Measurements from ENCODE around the gene DCP2.

Gene DCP2

DNA sequence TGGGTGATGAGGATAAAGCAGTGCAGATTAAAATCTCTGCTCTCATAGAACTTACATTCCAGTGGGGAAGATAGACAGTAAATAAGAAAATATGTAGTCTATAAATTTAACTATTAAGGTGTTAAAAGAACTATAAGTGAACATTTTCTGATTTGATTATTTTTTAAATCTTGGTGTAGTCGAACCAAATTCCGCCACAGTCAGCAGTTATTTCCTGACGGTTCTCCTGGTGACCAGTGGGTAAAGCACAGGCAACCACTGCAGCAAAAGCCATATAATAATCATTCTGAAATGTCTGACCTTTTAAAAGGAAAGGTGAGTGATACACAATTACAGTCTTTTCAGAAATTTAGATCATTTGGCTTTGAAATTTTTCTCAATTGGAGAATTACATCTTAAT, 27.2 kb downstream of the DCP2 start:
- TF ChIP-seq CREB1 (IDR thresholded peaks at IDR 0.05; ENCODE audit: low read depth) (no peak), RAD21 (IDR thresholded peaks at IDR 0.05; ENCODE audit: low read depth) (no peak), TAF1 (IDR thresholded peaks at IDR 0.05; ENCODE audit: low read depth) (no peak), TEAD4 (IDR thresholded peaks at IDR 0.05) (no peak)
- TF ChIP-seq, protein P1, sequence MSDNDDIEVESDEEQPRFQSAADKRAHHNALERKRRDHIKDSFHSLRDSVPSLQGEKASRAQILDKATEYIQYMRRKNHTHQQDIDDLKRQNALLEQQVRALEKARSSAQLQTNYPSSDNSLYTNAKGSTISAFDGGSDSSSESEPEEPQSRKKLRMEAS (IDR thresholded peaks at IDR 0.05): no peak

DNA sequence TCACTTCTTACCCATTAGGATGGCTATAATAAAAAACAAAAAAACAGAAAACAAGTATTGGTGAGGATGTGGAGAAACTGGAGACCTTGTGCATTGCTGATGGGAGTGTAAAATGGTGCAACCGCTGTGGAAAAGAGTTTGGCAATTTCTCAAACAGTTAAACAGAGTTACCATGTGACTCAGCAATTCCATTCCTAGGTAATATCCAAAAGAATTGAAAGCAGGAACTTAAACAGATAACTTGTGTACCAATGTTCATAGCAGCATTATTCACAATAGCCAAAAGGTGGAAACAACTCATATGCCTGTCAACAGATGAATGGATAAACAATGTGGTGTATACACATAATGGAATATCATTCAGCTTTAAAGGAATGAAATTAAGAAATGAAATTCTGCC, 28.9 kb downstream of the DCP2 start:
- no peak for TF ChIP-seq RAD21 (IDR thresholded peaks at IDR 0.05; ENCODE audit: low read depth)
- TF ChIP-seq FOXM1 (IDR thresholded peaks at IDR 0.05; ENCODE audit: borderline replicate concordance, low read depth): no peak
- no peak for TF ChIP-seq TAF1 (IDR thresholded peaks at IDR 0.05; ENCODE audit: low read depth)
- no peak for TF ChIP-seq TCF12 (IDR thresholded peaks at IDR 0.05; ENCODE audit: low read depth)
- TF ChIP-seq, protein P2, sequence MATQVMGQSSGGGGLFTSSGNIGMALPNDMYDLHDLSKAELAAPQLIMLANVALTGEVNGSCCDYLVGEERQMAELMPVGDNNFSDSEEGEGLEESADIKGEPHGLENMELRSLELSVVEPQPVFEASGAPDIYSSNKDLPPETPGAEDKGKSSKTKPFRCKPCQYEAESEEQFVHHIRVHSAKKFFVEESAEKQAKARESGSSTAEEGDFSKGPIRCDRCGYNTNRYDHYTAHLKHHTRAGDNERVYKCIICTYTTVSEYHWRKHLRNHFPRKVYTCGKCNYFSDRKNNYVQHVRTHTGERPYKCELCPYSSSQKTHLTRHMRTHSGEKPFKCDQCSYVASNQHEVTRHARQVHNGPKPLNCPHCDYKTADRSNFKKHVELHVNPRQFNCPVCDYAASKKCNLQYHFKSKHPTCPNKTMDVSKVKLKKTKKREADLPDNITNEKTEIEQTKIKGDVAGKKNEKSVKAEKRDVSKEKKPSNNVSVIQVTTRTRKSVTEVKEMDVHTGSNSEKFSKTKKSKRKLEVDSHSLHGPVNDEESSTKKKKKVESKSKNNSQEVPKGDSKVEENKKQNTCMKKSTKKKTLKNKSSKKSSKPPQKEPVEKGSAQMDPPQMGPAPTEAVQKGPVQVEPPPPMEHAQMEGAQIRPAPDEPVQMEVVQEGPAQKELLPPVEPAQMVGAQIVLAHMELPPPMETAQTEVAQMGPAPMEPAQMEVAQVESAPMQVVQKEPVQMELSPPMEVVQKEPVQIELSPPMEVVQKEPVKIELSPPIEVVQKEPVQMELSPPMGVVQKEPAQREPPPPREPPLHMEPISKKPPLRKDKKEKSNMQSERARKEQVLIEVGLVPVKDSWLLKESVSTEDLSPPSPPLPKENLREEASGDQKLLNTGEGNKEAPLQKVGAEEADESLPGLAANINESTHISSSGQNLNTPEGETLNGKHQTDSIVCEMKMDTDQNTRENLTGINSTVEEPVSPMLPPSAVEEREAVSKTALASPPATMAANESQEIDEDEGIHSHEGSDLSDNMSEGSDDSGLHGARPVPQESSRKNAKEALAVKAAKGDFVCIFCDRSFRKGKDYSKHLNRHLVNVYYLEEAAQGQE (IDR thresholded peaks at IDR 0.05; ENCODE audit: low read depth): no peak
- no peak for TF ChIP-seq CEBPB (IDR thresholded peaks at IDR 0.05)
- TF ChIP-seq EGR1 (IDR thresholded peaks at IDR 0.05): no peak
- TF ChIP-seq, protein P1 (IDR thresholded peaks at IDR 0.05): no peak
- TF ChIP-seq, protein P3, sequence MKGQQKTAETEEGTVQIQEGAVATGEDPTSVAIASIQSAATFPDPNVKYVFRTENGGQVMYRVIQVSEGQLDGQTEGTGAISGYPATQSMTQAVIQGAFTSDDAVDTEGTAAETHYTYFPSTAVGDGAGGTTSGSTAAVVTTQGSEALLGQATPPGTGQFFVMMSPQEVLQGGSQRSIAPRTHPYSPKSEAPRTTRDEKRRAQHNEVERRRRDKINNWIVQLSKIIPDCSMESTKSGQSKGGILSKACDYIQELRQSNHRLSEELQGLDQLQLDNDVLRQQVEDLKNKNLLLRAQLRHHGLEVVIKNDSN (IDR thresholded peaks at IDR 0.05): no peak
- TF ChIP-seq YY1 (IDR thresholded peaks at IDR 0.05; ENCODE audit: low read depth): no peak
- TF ChIP-seq EP300 (IDR thresholded peaks at IDR 0.05; ENCODE audit: borderline replicate concordance): no peak

DNA sequence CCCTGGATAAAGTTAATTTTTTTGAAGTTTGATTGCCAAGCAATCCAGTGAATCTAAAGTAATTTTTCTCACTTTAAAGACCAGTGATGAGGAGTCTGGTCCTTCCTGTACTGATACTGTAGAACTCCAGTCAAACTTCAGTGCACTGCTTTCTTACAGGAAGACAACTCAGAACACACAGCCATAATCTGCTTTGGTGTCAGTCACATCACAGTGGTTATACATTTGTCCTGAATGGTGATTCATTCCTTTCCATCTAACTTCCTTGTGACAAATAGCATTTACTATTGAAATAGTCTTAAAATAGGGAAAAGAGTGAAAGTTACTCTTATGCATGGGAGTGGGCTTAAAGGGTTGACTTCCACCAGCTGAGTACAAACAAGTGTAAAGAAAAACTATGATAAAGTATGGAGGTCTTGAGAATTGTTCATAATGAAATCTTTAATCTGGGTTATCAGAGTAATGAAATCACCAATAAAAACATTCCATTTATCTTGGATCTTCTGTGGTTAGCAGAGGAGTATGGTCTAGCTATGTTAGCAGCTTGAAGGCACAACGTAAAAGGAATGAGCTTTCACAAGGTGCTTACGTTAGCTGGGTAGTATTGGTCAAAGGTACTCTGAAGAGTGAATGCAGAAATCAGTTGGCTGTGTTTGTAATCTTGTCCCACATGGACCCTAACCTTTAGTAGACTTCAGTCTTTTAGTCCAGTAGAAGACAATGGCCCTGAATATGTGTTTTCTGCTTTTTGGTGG, 41.5 kb downstream of the DCP2 start:
- no peak for TF ChIP-seq ZBTB7A (IDR thresholded peaks at IDR 0.05; ENCODE audit: low read depth)
- TF ChIP-seq TAF1 (IDR thresholded peaks at IDR 0.05; ENCODE audit: low read depth): no peak
- no peak for TF ChIP-seq FOXM1 (IDR thresholded peaks at IDR 0.05; ENCODE audit: borderline replicate concordance, low read depth)
- TF ChIP-seq, protein P2 (IDR thresholded peaks at IDR 0.05; ENCODE audit: low read depth): no peak
- no peak for TF ChIP-seq EP300 (IDR thresholded peaks at IDR 0.05; ENCODE audit: borderline replicate concordance)
- no peak for TF ChIP-seq YY1 (IDR thresholded peaks at IDR 0.05; ENCODE audit: low read depth)
- no peak for TF ChIP-seq TCF12 (IDR thresholded peaks at IDR 0.05; ENCODE audit: low read depth)
- no peak for TF ChIP-seq CREB1 (IDR thresholded peaks at IDR 0.05; ENCODE audit: low read depth)

DNA sequence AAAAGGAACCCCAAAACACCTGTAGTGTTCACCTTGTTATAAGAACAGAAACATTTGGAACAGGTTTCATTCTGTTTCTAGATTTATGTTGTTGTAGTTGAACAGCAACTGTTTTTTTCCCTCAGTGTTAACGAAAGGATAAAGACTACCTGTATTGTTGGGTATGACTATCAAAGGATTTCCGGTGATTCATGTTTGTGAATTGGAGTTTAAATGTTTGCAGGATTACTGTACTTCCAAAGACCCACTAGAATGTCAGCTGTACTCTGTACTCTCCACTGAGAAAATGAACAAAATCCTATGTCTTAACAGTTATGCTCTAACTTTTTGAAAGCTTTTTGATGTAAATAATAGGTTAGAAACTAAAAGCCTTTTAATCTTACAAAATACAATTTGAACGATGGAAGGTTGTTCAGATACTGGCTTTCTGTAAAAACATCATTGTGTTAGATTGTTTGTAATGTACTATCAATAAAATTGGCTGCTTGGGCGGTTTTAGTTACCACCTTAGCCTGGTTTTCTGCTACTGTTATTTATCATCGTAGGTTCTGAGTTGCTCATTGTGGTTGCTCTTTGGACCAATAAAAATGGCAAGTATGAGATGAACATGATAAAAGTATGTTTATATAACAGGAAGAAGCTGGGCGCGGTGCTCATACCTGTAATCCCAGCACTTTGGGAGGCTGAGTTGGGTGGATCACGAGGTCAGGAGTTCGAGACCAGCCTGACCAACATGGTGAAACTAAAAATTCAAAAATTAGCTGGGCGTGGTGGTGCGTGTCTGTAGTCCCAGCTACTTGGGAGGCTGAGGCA, 44.1 kb downstream of the DCP2 start:
- TF ChIP-seq EGR1 (IDR thresholded peaks at IDR 0.05) (no peak), CREB1 (IDR thresholded peaks at IDR 0.05; ENCODE audit: low read depth) (no peak), TAF1 (IDR thresholded peaks at IDR 0.05; ENCODE audit: low read depth) (no peak), TCF12 (IDR thresholded peaks at IDR 0.05; ENCODE audit: low read depth) (no peak), EP300 (IDR thresholded peaks at IDR 0.05; ENCODE audit: borderline replicate concordance) (no peak), YY1 (IDR thresholded peaks at IDR 0.05; ENCODE audit: low read depth) (no peak), TEAD4 (IDR thresholded peaks at IDR 0.05) (no peak), RAD21 (IDR thresholded peaks at IDR 0.05; ENCODE audit: low read depth) (no peak), NFIC (IDR thresholded peaks at IDR 0.05) (no peak), ZBTB7A (IDR thresholded peaks at IDR 0.05; ENCODE audit: low read depth) (no peak), FOXM1 (IDR thresholded peaks at IDR 0.05; ENCODE audit: borderline replicate concordance, low read depth) (no peak)
- TF ChIP-seq, protein P2 (IDR thresholded peaks at IDR 0.05; ENCODE audit: low read depth): no peak
- TF ChIP-seq, protein P1 (IDR thresholded peaks at IDR 0.05): no peak
- TF ChIP-seq, protein P3 (IDR thresholded peaks at IDR 0.05): no peak

All from Ishikawa (cell line).